GM18511 (cell line): Measurements from ENCODE around the gene DSTN.
"Not testable (repeated sequence)": the region's sequence is repeated elsewhere in the genome, so short reads cannot be mapped to it uniquely, and the experiment has no call there.

Experiments used
- ATAC-seq: cut with Tn5 transposase; IDR thresholded peaks from one replicate; pipeline ENCODE4 v1.9.1; 2021; ENCODE audit warnings: mild to moderate bottlenecking, moderate library complexity; ENCODE audit not compliant: unreplicated experiment

Gene DSTN

GRCh38 chr20:17648791-17649730 lies 79.2 kb downstream of the DSTN start:
- no peak for ATAC-seq

- no peak for ATAC-seq
These were observed 80.6 kb downstream of the DSTN start for GRCh38 chr20:17650301-17651128.

- ATAC-seq, result no peak
These were observed 81.4 kb downstream of the DSTN start for GRCh38 chr20:17651129-17651759.

- ATAC-seq, result no peak
These were observed 82.0 kb downstream of the DSTN start for GRCh38 chr20:17651760-17652388.

GRCh38 chr20:17652411-17652810 lies 82.5 kb downstream of the DSTN start:
- no peak for ATAC-seq

- no peak for ATAC-seq
These were observed 84.2 kb downstream of the DSTN start for GRCh38 chr20:17653835-17654648.

- no peak for ATAC-seq
These were observed 84.9 kb downstream of the DSTN start for GRCh38 chr20:17654649-17655285.

GRCh38 chr20:17655286-17655651 lies 85.4 kb downstream of the DSTN start:
- ATAC-seq, result no peak

- ATAC-seq, result no peak
These were observed 86.1 kb downstream of the DSTN start for GRCh38 chr20:17655865-17656479.

- no peak for ATAC-seq
These were observed 87.4 kb downstream of the DSTN start for GRCh38 chr20:17657079-17657825.

- no peak for ATAC-seq
These were observed 88.2 kb downstream of the DSTN start for GRCh38 chr20:17657898-17658647.

- ATAC-seq, result no peak
These were observed 88.7 kb downstream of the DSTN start for GRCh38 chr20:17658648-17658993.

- not testable (repeated sequence) for ATAC-seq
These were observed 89.5 kb downstream of the DSTN start for GRCh38 chr20:17659344-17659743.
